HL-60/S4 treated with retinoic acid at 250 ng/mL for 4 days and 3 days (cell line): ENCODE measurements around the gene PLA2G4A.
"Not testable (repeated sequence)": the region's sequence is repeated elsewhere in the genome, so short reads cannot be mapped to it uniquely, and the experiment has no call there.

ENCODE experiments used
- in situ Hi-C: fragments of 300-500 bp; cut with MboI; formaldehyde crosslinking; loops from 2 replicates; pipeline ENCODE4 v1.7.0; 2022; ENCODE audit warnings: low sequenced_read_pairs

Gene PLA2G4A

GRCh38 chr1:186917106-186917786 is 88.5 kb downstream of the PLA2G4A start:
- in situ Hi-C loops = not testable (repeated sequence)

- in situ Hi-C loops = not testable (repeated sequence)
Measured at GRCh38 chr1:186921386-186921785, 92.6 kb downstream of the PLA2G4A start.

DNA sequence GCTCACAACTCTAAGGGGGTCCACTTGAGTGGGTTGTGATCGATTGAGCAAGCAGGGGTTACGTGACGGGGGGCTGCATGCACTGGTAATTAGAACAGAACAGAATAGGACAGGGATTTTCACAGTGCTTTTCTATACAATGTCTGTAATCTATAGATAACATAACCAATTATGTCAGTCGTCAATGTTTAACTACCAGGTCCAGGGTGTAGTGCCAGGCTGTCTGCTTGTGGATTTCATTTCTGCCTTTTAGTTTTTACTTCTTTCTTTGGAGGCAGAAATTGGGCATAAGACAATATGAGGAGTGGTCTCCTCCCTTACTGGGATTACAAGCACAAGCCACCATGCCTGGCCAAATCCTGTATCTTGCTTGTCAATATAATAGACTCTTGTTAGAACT is 94.1 kb downstream of the PLA2G4A start:
- in situ Hi-C loops = not testable (repeated sequence)

- in situ Hi-C loops = no loop called here
Measured at GRCh38 chr1:186923486-186923885, 94.7 kb downstream of the PLA2G4A start.

DNA sequence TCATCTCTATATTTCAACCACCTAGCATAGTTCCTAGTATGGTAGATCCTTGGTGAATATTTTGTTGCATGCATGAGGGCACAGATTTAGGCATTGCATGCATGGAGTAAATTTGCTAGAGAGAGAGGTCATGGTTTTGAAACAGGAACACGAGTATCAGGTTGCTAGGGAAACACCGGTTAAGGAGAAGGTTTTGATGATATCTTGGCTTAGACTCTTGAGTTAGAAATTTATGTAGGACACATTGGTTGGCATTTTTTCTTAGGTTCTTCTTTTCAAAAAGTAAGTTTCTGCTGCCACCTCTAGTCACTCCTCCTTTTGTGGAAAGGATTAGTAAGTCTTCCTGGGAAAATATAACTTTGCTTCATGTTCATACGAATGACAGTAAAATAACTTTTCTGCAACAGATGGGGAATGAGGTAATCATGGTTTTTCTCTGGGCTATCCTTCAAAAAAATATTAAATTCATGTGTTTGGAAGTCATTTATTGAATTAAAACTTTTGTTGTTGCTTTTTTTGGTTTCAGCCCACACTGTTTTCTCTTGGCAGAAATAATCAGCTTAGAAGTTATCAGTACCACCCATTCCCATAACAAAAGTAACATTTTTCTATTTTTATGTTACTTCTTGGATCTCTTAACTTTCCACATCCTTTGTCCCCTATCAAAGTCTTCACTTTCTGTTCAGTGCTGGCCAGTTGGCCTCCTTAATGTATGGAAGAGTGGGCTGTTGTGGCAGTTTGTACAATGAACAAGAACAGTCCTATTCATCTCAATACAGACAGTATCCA is 97.3 kb downstream of the PLA2G4A start:
- in situ Hi-C loops = no loop called here

- in situ Hi-C loops = no loop called here
Measured at GRCh38 chr1:186927884-186928283, 99.1 kb downstream of the PLA2G4A start.

DNA sequence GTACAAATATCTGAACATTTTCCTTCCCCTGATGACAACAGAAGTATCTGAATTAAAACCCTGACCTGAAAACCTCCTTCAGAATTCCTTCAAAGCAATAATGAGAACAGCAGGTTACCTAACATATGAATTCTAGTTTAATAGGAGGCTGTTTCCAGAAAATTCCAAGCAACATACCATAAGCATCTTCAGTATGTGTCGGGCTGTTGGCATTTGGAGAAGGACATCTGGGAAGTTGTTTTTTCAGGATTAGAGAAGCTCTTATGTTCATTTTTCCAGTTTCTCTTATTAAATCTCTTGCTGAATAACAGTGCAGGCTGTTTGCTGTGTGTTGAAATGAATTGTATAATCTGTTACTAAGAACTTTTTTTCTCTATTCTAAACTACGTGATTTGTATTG is 101.5 kb downstream of the PLA2G4A start:
- in situ Hi-C loops = no loop called here

- in situ Hi-C loops = no loop called here
Measured at GRCh38 chr1:186937016-186937670, 108.4 kb downstream of the PLA2G4A start.

DNA sequence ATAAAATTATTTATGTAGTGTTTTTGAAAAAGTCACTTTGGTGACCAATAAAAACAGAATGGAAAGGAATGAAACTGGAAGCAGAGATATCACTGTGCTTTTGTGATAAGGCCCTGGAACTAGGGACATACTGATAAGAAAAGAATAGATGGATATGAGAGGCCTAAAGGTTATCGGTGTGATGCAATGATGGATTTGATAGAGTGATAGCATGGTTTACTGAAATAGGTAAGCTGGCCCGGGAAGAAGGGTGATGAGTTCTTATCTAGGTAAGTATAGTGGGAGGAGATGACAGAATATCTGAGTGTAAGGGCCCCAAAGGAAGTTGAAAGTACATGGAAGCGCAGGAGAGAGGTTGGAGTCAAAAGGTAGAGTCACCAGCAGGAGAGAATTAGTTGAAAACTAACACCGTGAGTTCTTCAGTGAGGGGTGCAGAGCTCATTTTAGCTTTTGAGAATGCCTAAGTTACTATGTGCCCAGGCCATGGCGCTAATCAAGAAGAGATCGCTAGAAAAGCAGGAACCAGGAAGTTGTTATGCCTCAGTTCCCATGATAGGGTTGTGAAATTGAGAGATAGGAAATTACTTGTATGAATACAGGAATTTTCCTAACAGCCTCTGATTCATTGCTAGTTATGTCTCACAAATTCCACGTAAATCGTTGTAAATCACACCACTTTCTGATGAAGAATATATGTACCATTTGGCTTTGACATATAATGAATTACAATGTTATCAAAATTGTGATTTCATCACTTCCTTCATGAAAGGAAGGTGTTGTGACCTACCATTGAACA is 115.3 kb downstream of the PLA2G4A start:
- in situ Hi-C loops = no loop called here

DNA sequence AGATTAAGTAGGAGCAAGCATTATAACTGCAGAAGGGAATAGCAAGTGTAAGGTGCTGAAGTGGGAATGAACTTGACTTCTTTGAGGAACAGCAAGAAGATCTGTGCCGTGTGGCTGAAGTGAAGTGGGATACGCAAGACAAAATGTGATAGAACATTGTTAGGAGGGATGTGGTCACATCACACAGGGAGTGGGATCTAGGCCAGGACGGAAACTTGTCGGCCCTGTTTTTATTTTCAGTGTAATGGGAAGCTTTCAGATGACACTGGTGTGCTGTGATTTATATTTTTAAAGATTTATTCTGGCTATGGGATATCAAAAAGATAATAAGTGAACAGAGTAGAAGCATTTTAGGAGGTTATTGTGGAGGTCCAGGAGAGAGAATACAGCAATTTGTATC is 116.4 kb downstream of the PLA2G4A start:
- in situ Hi-C loops = no loop called here

DNA sequence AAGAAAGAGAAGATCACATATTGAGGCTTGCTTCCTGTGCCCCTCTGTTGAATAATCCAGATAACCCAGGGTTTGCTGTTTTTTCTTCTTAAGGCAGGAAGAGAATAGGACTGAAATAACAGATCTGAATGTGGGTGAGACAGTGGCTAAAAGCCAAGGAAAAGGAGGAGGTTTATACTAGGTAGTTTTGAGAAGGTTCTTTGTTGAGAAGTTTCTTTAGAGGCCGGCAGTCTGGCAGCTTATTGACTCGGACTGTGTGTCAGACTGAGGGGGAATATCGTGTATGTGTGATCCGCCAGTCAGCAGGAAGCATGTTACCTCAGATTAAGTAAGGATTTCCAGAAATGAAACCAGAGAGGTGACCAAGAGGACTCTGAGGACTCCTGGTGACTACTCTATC is 119.8 kb downstream of the PLA2G4A start:
- in situ Hi-C loops = no loop called here

DNA sequence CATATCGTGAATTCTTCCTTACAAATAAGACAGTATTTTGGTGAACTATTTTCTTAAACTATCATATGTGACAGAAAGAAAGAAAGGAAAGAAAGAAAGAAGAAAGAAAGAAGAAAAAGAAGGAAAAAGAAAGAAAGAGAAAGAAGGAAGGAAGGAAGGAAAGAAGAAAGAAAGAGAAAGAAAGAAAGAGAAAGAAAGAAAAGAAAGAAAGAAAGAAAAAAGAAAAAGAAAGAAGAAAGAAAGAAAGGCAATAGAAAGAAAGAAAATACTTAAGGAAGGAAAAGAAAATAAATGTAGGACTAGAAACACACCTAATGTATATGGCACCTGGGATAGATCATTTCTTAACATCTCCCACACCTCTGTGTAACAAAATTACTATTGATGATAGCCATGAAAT is 120.4 kb downstream of the PLA2G4A start:
- in situ Hi-C loops = no loop called here

DNA sequence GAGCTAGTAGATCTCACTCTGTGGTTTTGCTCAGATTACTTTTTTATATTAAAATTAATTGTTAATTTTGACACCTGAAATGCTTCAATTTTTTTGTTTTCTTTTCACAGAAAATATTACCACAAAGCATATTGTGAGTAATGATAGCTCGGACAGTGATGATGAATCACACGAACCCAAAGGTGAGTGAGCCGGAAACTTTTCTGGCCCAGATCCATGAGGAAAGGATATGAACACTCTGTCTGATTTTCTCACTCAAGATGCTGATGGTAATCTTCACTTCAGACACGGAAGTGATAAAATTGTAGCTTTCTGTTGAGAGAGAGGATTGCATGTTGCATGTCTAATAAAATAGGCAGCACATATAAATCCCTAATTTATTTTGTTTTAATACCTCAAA is 121.8 kb downstream of the PLA2G4A start:
- in situ Hi-C loops = no loop called here

DNA sequence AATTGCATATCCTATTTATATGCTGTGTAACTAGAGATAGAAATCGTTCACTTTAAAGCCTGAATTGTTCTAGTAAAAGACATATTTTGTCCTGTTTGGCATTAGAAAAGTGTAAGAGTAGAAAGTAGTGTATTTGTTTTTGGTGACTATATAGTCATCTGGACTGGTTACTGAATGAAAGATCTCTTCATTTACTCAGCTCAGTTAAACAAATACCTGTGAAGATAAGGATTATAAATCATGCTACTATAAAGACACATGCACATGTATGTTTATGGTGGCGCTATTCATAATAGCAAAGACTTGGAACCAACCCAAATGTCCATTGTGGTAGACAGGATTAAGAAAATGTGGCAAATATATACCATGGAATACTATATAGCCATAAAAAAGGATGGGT is 125.1 kb downstream of the PLA2G4A start:
- in situ Hi-C loops = no loop called here

DNA sequence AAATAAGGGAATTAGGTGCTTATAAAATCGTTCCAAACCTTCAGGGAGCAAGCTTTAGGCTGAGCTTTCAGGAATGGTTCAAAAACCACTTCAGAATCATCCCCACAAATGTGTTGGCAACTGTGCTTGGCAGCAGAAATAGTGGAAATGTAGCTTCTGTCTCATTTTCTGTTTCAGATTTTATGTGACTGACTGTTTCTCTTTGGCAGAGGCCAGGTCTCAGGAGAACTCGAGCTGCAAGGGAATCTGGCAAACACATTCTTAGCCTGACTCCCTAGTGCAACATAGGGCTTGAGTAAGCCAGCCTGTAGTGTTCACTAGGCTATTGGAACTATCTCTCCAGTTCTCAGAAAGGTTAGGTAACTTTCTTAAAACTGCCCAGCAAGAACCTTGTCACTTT is 128.6 kb downstream of the PLA2G4A start:
- in situ Hi-C loops = no loop called here

DNA sequence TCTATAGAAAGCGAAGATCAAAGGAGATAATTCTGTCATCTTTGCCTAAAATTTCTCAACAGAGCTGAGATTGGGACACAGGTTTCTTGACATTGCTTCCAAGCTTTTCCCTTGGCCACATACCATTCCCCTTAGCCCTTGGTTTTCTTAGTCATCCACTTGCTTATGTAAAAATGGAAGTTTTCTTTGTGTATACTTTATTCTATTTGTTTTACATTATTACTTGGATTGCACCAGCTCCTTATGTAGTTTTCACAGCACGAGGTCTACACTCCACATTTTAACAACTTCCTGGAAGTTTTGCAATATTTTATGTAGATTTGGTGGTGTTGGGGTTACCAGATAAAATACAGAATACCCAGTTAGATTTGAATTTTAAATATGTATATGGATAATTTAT is 129.8 kb downstream of the PLA2G4A start:
- in situ Hi-C loops = no loop called here

DNA sequence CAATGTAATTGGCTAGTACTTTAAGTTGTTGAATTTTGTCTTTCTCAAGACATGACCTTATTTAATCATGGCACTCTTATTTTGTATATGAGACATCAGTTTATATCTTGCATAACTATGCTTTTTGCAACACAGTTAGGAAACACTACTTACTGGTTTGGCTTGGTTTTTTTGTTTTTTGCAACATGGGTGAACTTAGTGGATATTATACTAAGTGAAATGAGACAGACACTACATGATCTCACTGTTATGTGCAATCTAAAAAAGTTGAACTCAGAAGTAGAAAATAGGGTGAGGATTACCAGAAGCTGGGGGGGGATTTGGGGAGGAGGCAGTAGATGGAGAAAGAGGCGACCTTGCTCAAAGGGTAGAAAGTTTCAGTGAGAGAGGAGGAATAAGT is 132.1 kb downstream of the PLA2G4A start:
- in situ Hi-C loops = no loop called here

- in situ Hi-C loops = no loop called here
Measured at GRCh38 chr1:186965847-186966246, 137.1 kb downstream of the PLA2G4A start.

GRCh38 chr1:186966456-186966855 is 137.7 kb downstream of the PLA2G4A start:
- in situ Hi-C loops = no loop called here

DNA sequence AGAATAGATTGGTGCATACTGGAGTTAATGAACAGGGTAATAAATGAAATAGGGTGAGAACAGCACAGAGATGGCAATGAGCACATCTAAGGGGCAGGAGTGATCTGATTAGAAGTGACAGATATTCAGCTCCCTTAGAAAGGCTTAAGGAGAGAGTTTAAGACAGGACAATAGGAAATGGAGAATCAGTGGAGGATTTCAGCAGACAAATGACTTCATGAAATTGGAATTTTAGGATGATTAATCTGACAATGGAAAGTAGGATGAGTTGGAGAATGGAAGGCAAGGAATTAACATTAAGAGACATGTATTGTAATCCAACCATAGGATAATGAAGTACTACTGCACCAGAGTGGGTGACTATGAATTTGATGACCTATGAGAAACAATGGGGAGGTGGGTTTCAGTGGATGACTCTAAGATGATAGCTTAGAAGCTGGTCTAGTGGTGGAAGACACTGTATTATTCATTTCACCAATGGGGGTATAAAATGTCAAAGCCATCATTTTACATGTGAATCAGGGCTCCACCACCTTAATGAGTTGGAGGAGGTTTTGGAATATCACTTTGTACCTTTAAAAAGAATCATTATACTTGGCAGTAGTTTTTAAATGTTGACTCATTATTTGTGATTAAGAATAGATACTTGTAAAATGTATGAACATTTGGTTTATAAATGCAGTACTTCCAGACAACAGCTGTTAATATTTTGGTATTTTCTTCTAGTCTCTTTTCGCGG is 139.1 kb downstream of the PLA2G4A start:
- in situ Hi-C loops = no loop called here
